Keratinocyte (primary cell): Measurements from ENCODE around the gene GAGE10.

ENCODE experiments used
- EZH2 ChIP-seq: IDR thresholded peaks from one replicate; pipeline ENCODE4 v1.6.1; 2012; ENCODE audit warnings: inconsistent platforms, mild to moderate bottlenecking, low read length, moderate library complexity
- TF ChIP-seq, protein P1 (sequence below), 3 experiments: IDR thresholded peaks in 1 of 3; conservative IDR thresholded peaks in 1 of 3; optimal IDR thresholded peaks in 1 of 3; 2 replicates in 2 of 3; 3 replicates in 1 of 3; pipeline versions ENCODE3 to v1.5.1; 2011; ENCODE audit warnings: low read length in 3 of 3, mild to moderate bottlenecking in 3 of 3, moderate library complexity in 2 of 3, control low read depth in 1 of 3, inconsistent platforms in 1 of 3; ENCODE audit not compliant: insufficient read depth in 2 of 3; ENCODE audit errors: extremely low read depth in 1 of 3

GRCh38 chrX:49263631-49264030 lies 39.8 kb upstream of the GAGE10 start:
- TF ChIP-seq, protein P1, sequence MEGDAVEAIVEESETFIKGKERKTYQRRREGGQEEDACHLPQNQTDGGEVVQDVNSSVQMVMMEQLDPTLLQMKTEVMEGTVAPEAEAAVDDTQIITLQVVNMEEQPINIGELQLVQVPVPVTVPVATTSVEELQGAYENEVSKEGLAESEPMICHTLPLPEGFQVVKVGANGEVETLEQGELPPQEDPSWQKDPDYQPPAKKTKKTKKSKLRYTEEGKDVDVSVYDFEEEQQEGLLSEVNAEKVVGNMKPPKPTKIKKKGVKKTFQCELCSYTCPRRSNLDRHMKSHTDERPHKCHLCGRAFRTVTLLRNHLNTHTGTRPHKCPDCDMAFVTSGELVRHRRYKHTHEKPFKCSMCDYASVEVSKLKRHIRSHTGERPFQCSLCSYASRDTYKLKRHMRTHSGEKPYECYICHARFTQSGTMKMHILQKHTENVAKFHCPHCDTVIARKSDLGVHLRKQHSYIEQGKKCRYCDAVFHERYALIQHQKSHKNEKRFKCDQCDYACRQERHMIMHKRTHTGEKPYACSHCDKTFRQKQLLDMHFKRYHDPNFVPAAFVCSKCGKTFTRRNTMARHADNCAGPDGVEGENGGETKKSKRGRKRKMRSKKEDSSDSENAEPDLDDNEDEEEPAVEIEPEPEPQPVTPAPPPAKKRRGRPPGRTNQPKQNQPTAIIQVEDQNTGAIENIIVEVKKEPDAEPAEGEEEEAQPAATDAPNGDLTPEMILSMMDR (optimal IDR thresholded peaks at IDR 0.05 in 1 of 3, IDR thresholded peaks at IDR 0.05 in 1 of 3, conservative IDR thresholded peaks at IDR 0.05 in 1 of 3; ENCODE audit: extremely low read depth in 1 of 3, insufficient read depth in 2 of 3, low read length in 3 of 3): no peak
- no peak for TF ChIP-seq EZH2
